Loucy (cell line): Measurements from ENCODE around the gene SCARF1.
"Not testable (repeated sequence)": the region's sequence is repeated elsewhere in the genome, so short reads cannot be mapped to it uniquely, and the experiment has no call there.

Source experiments
- H2AFZ ChIP-seq: fragments of 200-600 bp; sonication (generic); 2 replicates; pipeline ENCODE4 v1.6.0; 2016; ENCODE audit warnings: antibody characterized with exemption, mild to moderate bottlenecking, low read length, moderate library complexity
- H3F3A ChIP-seq: fragments of 200-600 bp; 2 replicates; pipeline ENCODE4 v1.6.0; 2016; ENCODE audit warnings: antibody characterized with exemption, low read depth, mild to moderate bottlenecking
- H3K27me3 ChIP-seq: fragments of 200-600 bp; sonication (generic); 2 replicates; pipeline ENCODE4 v1.6.1; 2014; ENCODE audit warnings: low read length, mild to moderate bottlenecking; ENCODE audit not compliant: insufficient read depth, poor library complexity, severe bottlenecking
- H3K36me3 ChIP-seq: fragments of 200-600 bp; sonication (generic); 2 replicates; pipeline ENCODE4 v1.6.1; 2016; ENCODE audit warnings: low read length; ENCODE audit not compliant: insufficient read depth
- H3K4me1 ChIP-seq: fragments of 200-600 bp; sonication (generic); 2 replicates; pipeline ENCODE4 v1.5.1; 2014; ENCODE audit warnings: low read length, mild to moderate bottlenecking; ENCODE audit not compliant: insufficient read depth, poor library complexity, severe bottlenecking
- H3K4me2 ChIP-seq: fragments of 200-600 bp; sonication (generic); 2 replicates; pipeline ENCODE4 v1.6.0; 2014; ENCODE audit warnings: antibody characterized with exemption, low read length, low read depth, mild to moderate bottlenecking; ENCODE audit not compliant: poor library complexity, severe bottlenecking
- H3K4me3 ChIP-seq: fragments of 200-600 bp; sonication (generic); 2 replicates; pipeline ENCODE4 v1.5.1; 2014; ENCODE audit warnings: low read length, mild to moderate bottlenecking, mixed read lengths; ENCODE audit not compliant: poor library complexity, severe bottlenecking
- H3K79me2 ChIP-seq: fragments of 200-600 bp; sonication (generic); 2 replicates; pipeline ENCODE4 v1.6.1; 2014; ENCODE audit warnings: low read length; ENCODE audit not compliant: insufficient read depth
- H3K9ac ChIP-seq: fragments of 200-600 bp; sonication (generic); 2 replicates; pipeline ENCODE4 v1.6.0; 2014; ENCODE audit warnings: mild to moderate bottlenecking, low read depth, low read length, moderate library complexity; ENCODE audit not compliant: poor library complexity, severe bottlenecking
- H3K9me2 ChIP-seq: fragments of 200-600 bp; sonication (generic); replicated peaks from 2 replicates; pipeline ENCODE4 v1.6.1; 2016; ENCODE audit warnings: low read depth, low read length, mixed read lengths
- H3K9me3 ChIP-seq: fragments of 200-600 bp; sonication (generic); 2 replicates; pipeline ENCODE4 v1.6.1; 2014; ENCODE audit warnings: mild to moderate bottlenecking, antibody characterized with exemption, low read length, low read depth; ENCODE audit not compliant: insufficient read depth
- H4K20me1 ChIP-seq: fragments of 200-600 bp; sonication (generic); 2 replicates; pipeline ENCODE4 v1.6.0; 2014; ENCODE audit warnings: antibody characterized with exemption, low read length, mild to moderate bottlenecking; ENCODE audit not compliant: insufficient read depth, poor library complexity, severe bottlenecking
- CTCF ChIP-seq: fragments of 200-600 bp; sonication (generic); conservative IDR thresholded peaks from 2 replicates; pipeline ENCODE4 v1.5.1; 2014; ENCODE audit warnings: mild to moderate bottlenecking, antibody characterized with exemption, low read length
- EZH2phosphoT487 ChIP-seq: fragments of 200-600 bp; IDR thresholded peaks from 2 replicates; pipeline ENCODE4 v1.6.1; 2018; ENCODE audit warnings: antibody characterized with exemption, mild to moderate bottlenecking, moderate library complexity, borderline replicate concordance

Gene SCARF1

GRCh38 chr17:1658100-1658499, 12.6 kb upstream of the SCARF1 start:
- Histone ChIP-seq H3F3A (no peaks in the 10 kb centered on the region), H3K36me3 (peaks cover 92% of the 10 kb centered on the region), H2AFZ (no peak overlapping the region), H3K4me2 (no peak overlapping the region), H3K9me2 (no peaks in the 10 kb centered on the region), H3K79me2 (no peaks in the 10 kb centered on the region), H3K4me3 (no peak overlapping the region), H3K9ac (no peak overlapping the region), H3K9me3 (no peaks in the 10 kb centered on the region), H3K4me1 (no peaks in the 10 kb centered on the region), H3K27me3 (no peaks in the 10 kb centered on the region), H4K20me1 (no peaks in the 10 kb centered on the region)
- TF ChIP-seq CTCF = no peak

GRCh38 chr17:1653735-1654134, 8.2 kb upstream of the SCARF1 start:
- Histone ChIP-seq H3K36me3 (peaks cover 86% of the 10 kb centered on the region), H3K4me3 (no peak overlapping the region), H3K9ac (no peak overlapping the region), H4K20me1 (peaks cover 4% of the 10 kb centered on the region), H2AFZ (no peak overlapping the region), H3K4me1 (no peaks in the 10 kb centered on the region), H3K9me3 (no peaks in the 10 kb centered on the region), H3K4me2 (no peak overlapping the region), H3K9me2 (no peaks in the 10 kb centered on the region), H3K79me2 (no peaks in the 10 kb centered on the region), H3K27me3 (no peaks in the 10 kb centered on the region), H3F3A (no peaks in the 10 kb centered on the region; the same call in 1 of the 2 replicates)
- TF ChIP-seq CTCF = no peak
- no peak for TF ChIP-seq EZH2phosphoT487

- not testable (repeated sequence) for H3K4me2 ChIP-seq, H4K20me1 ChIP-seq, H3K4me1 ChIP-seq, H3K79me2 ChIP-seq, H3K4me3 ChIP-seq, H3K9ac ChIP-seq, H2AFZ ChIP-seq, H3K27me3 ChIP-seq, H3K9me2 ChIP-seq, H3K9me3 ChIP-seq, H3F3A ChIP-seq
- H3K36me3 ChIP-seq = peaks cover 76% of the 10 kb centered on the region
Measured at GRCh38 chr17:1652794-1653193, 7.3 kb upstream of the SCARF1 start.

- Histone ChIP-seq H3K79me2 (no peaks in the 10 kb centered on the region), H3K9me2 (no peaks in the 10 kb centered on the region), H3K27me3 (no peaks in the 10 kb centered on the region), H3K9ac (no peak overlapping the region), H4K20me1 (peaks cover 4% of the 10 kb centered on the region), H2AFZ (no peak overlapping the region), H3K9me3 (no peaks in the 10 kb centered on the region), H3F3A (no peaks in the 10 kb centered on the region; the same call in 1 of the 2 replicates), H3K4me2 (no peak overlapping the region), H3K4me3 (no peak overlapping the region), H3K4me1 (peaks cover under 1% of the 10 kb centered on the region), H3K36me3 (peaks cover 64% of the 10 kb centered on the region)
- TF ChIP-seq CTCF (no peak), EZH2phosphoT487 (no peak)
Measured at GRCh38 chr17:1651559-1651844, 6.0 kb upstream of the SCARF1 start.
